ENCODE data around the gene FILIP1L. TPM values are rescaled to one million over a fixed set of nuclear protein-coding genes. Genes with fewer than 3 reads are reported as not detected.

Gene FILIP1L
- total RNA-seq, 1 experiment from 2014 or later = 0.17 TPM

DNA sequence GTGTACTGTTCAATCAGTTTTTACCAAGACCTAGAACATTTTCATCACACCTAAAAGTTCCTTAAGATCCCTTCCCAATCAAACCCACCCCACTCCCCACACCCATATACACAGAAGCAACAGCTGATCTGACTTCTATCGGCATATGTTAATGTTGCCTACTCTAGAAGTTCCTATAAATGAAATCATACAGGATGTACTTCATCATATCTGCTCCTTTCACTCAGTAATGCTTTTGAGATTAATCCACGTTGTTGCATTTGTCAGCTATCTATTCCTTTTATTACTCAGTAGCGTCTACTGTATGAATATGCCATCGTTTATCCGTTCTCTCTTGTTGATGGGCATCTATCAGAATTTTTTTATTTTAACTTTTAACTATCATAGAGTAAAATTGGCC, 14.3 kb upstream of the FILIP1L start:
- Histone ChIP-seq H3K79me2 (ENCODE audit: insufficient read depth, low read length) (no peaks in the 10 kb centered on the region), H3K27ac (ENCODE audit: low read depth, low read length) (no peak overlapping the region), H3K36me3 (ENCODE audit: control insufficient read depth in 1 of 2, insufficient read depth in 2 of 2, low read length in 2 of 2) (no peaks in the 10 kb centered on the region), H3K4me2 (ENCODE audit: low read length) (no peak overlapping the region), H3K9me3 (ENCODE audit: control insufficient read depth in 1 of 2, insufficient read depth in 1 of 2, low read depth in 1 of 2, low read length in 2 of 2) (no peaks in the 10 kb centered on the region), H3K9ac (ENCODE audit: low read length) (no peak overlapping the region), H3K27me3 (ENCODE audit: insufficient read depth, low read length) (no peaks in the 10 kb centered on the region), H2AFZ (ENCODE audit: low read depth, low read length, poor library complexity, severe bottlenecking) (no peak overlapping the region), H4K20me1 (ENCODE audit: insufficient read depth) (no peaks in the 10 kb centered on the region), H3K9me2 (ENCODE audit: insufficient read depth) (no peaks in the 10 kb centered on the region), H3K4me1 (ENCODE audit: control insufficient read depth in 1 of 2, insufficient read depth in 2 of 2, low read length in 2 of 2) (no peaks in the 10 kb centered on the region), H3K4me3 (replicated peaks in 1 of 2; ENCODE audit: low read depth in 1 of 2, low read length in 2 of 2) (no peak overlapping the region)
- ATAC-seq (no peak), DNase-seq (ENCODE audit: low read depth, low spot score) (no peak)
- BruUV-seq (replicated peaks) = no TSS peak
- ChIA-PET RAD21 (ENCODE audit: low non-redundant PET in 1 of 2, low total read pairs in 2 of 2, uncharacterized antibody in 2 of 2, unreplicated experiment in 2 of 2) (no interaction called here), POLR2A (no interaction called here), CTCF (no interaction called here)
- no peak for TF ChIP-seq EGR1 (IDR thresholded peaks at IDR 0.05; ENCODE audit: low read depth)
- TF ChIP-seq, protein P1, sequence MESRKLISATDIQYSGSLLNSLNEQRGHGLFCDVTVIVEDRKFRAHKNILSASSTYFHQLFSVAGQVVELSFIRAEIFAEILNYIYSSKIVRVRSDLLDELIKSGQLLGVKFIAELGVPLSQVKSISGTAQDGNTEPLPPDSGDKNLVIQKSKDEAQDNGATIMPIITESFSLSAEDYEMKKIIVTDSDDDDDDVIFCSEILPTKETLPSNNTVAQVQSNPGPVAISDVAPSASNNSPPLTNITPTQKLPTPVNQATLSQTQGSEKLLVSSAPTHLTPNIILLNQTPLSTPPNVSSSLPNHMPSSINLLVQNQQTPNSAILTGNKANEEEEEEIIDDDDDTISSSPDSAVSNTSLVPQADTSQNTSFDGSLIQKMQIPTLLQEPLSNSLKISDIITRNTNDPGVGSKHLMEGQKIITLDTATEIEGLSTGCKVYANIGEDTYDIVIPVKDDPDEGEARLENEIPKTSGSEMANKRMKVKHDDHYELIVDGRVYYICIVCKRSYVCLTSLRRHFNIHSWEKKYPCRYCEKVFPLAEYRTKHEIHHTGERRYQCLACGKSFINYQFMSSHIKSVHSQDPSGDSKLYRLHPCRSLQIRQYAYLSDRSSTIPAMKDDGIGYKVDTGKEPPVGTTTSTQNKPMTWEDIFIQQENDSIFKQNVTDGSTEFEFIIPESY (IDR thresholded peaks at IDR 0.05; ENCODE audit: extremely low read depth, insufficient replicate concordance, low read length) = no peak
- TF ChIP-seq POLR2AphosphoS5 (IDR thresholded peaks at IDR 0.05; ENCODE audit: low read depth, low read length) = no peak
- TF ChIP-seq TCF7L2 (IDR thresholded peaks at IDR 0.05; ENCODE audit: borderline replicate concordance, extremely low read depth, insufficient read depth, insufficient read length) = no peak
- intact Hi-C loops (cut with micrococcal nuclease) = no loop called here

DNA sequence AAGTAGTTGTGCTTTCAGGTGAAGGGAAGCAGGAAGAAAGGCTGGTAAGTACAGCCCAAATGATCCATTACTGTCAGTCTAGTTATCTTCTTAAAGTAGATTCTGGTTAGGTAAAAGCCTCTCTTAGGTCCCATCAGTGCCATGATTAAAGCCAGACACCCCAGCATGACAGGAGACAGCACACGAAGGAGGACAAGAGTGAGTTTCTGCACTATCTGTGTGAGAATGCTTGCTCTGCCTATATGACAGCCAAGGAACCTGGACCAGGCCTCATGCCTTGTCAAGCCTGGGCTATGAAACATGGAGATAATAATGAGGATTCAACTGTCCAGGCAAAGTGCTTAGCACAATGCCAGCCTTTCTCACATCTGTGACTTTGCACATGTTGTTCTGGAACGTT, 13.5 kb upstream of the FILIP1L start:
- CTCF ChIA-PET = no interaction called here
- no TSS peak for BruUV-seq (replicated peaks)
- no peaks in the 10 kb centered on the region for H3K27me3 ChIP-seq (ENCODE audit: insufficient read depth, low read length)
- DNase-seq (ENCODE audit: low read depth, low spot score) (no peak), ATAC-seq (no peak)
- POLR2A ChIA-PET = no interaction called here
- RAD21 ChIA-PET (ENCODE audit: low non-redundant PET in 1 of 2, low total read pairs in 2 of 2, uncharacterized antibody in 2 of 2, unreplicated experiment in 2 of 2) = no interaction called here
- intact Hi-C loops (cut with micrococcal nuclease) = no loop called here
- H3K36me3 ChIP-seq (ENCODE audit: control insufficient read depth in 1 of 2, insufficient read depth in 2 of 2, low read length in 2 of 2) = no peaks in the 10 kb centered on the region
- H3K9me2 ChIP-seq (ENCODE audit: insufficient read depth) = no peaks in the 10 kb centered on the region
- no peaks in the 10 kb centered on the region for H3K4me1 ChIP-seq (ENCODE audit: control insufficient read depth in 1 of 2, insufficient read depth in 2 of 2, low read length in 2 of 2)
- no peak overlapping the region for H2AFZ ChIP-seq (ENCODE audit: low read depth, low read length, poor library complexity, severe bottlenecking)
- no peak overlapping the region for H3K4me2 ChIP-seq (ENCODE audit: low read length)
- H3K9me3 ChIP-seq (ENCODE audit: control insufficient read depth in 1 of 2, insufficient read depth in 1 of 2, low read depth in 1 of 2, low read length in 2 of 2) = no peaks in the 10 kb centered on the region
- H3K9ac ChIP-seq (ENCODE audit: low read length) = no peak overlapping the region
- H4K20me1 ChIP-seq (ENCODE audit: insufficient read depth) = no peaks in the 10 kb centered on the region
- no peaks in the 10 kb centered on the region for H3K79me2 ChIP-seq (ENCODE audit: insufficient read depth, low read length)
- H3K4me3 ChIP-seq (replicated peaks in 1 of 2; ENCODE audit: low read depth in 1 of 2, low read length in 2 of 2) = no peak overlapping the region
- H3K27ac ChIP-seq (ENCODE audit: low read depth, low read length) = no peak overlapping the region
- TF ChIP-seq JUND (IDR thresholded peaks at IDR 0.05) (no peak), SIN3A (IDR thresholded peaks at IDR 0.05; ENCODE audit: low read depth) (no peak), EGR1 (IDR thresholded peaks at IDR 0.05; ENCODE audit: low read depth) (no peak), EZH2phosphoT487 (IDR thresholded peaks at IDR 0.05; ENCODE audit: borderline replicate concordance) (no peak), YY1 (IDR thresholded peaks at IDR 0.05; ENCODE audit: extremely low read depth, insufficient replicate concordance, low read depth, low read length) (no peak), CBX3 (IDR thresholded peaks at IDR 0.05; ENCODE audit: low read depth) (no peak), ZNF274 (IDR thresholded peaks at IDR 0.05; ENCODE audit: low read depth, low read length) (no peak), FOSL1 (IDR thresholded peaks at IDR 0.05; ENCODE audit: low read depth) (no peak), SRF (IDR thresholded peaks at IDR 0.05; ENCODE audit: low read depth) (no peak), SP1 (IDR thresholded peaks at IDR 0.05; ENCODE audit: low read depth) (no peak)
- TF ChIP-seq, protein P2, sequence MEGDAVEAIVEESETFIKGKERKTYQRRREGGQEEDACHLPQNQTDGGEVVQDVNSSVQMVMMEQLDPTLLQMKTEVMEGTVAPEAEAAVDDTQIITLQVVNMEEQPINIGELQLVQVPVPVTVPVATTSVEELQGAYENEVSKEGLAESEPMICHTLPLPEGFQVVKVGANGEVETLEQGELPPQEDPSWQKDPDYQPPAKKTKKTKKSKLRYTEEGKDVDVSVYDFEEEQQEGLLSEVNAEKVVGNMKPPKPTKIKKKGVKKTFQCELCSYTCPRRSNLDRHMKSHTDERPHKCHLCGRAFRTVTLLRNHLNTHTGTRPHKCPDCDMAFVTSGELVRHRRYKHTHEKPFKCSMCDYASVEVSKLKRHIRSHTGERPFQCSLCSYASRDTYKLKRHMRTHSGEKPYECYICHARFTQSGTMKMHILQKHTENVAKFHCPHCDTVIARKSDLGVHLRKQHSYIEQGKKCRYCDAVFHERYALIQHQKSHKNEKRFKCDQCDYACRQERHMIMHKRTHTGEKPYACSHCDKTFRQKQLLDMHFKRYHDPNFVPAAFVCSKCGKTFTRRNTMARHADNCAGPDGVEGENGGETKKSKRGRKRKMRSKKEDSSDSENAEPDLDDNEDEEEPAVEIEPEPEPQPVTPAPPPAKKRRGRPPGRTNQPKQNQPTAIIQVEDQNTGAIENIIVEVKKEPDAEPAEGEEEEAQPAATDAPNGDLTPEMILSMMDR (IDR thresholded peaks at IDR 0.05 in 2 of 3, conservative IDR thresholded peaks at IDR 0.05 in 1 of 3; ENCODE audit: borderline replicate concordance in 1 of 3, insufficient read depth in 1 of 3, low read depth in 2 of 3, low read length in 2 of 3) = no peak
- TF ChIP-seq, protein P1 (IDR thresholded peaks at IDR 0.05; ENCODE audit: extremely low read depth, insufficient replicate concordance, low read length) = no peak
- TF ChIP-seq, protein P3, sequence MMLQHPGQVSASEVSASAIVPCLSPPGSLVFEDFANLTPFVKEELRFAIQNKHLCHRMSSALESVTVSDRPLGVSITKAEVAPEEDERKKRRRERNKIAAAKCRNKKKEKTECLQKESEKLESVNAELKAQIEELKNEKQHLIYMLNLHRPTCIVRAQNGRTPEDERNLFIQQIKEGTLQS (IDR thresholded peaks at IDR 0.05) = no peak

Data from HCT116 (cell line).